ENCODE data around the gene NCOA6. TPM values are rescaled to one million over a fixed set of nuclear protein-coding genes. Genes with fewer than 3 reads are reported as not detected.
A peak's percentile ranks its signal among the peaks of the same experiment; 100 is the strongest.
"Not testable (repeated sequence)": the region's sequence is repeated elsewhere in the genome, so short reads cannot be mapped to it uniquely, and the experiment has no call there.

The NCOA6 gene
- total RNA-seq, 1 donor = 10.0 TPM

- no peak for DNase-seq (ENCODE audit: low read depth in 2 of 3, low spot score in 2 of 3)
Measured at GRCh38 chr20:34729416-34729815, 96.0 kb downstream of the NCOA6 start.

GRCh38 chr20:34724172-34724571, 101.3 kb downstream of the NCOA6 start:
- no peak for DNase-seq (ENCODE audit: low read depth in 2 of 3, low spot score in 2 of 3)

GRCh38 chr20:34722560-34722959, 102.9 kb downstream of the NCOA6 start:
- DNase-seq (ENCODE audit: low read depth in 2 of 3, low spot score in 2 of 3) = not testable (repeated sequence)

- DNase-seq (ENCODE audit: low read depth in 2 of 3, low spot score in 2 of 3) = no peak
Measured at GRCh38 chr20:34720266-34720665, 105.2 kb downstream of the NCOA6 start.

GRCh38 chr20:34719242-34720017, 106.0 kb downstream of the NCOA6 start:
- not testable (repeated sequence) for DNase-seq (ENCODE audit: low read depth in 2 of 3, low spot score in 2 of 3)

- no peak for DNase-seq (ENCODE audit: low read depth in 2 of 3, low spot score in 2 of 3)
Measured at GRCh38 chr20:34717230-34718095, 108.0 kb downstream of the NCOA6 start.

- no peak for DNase-seq (ENCODE audit: low read depth in 2 of 3, low spot score in 2 of 3)
Measured at GRCh38 chr20:34716921-34717229, 108.6 kb downstream of the NCOA6 start.

- DNase-seq (ENCODE audit: low read depth in 2 of 3, low spot score in 2 of 3) = no peak
Measured at GRCh38 chr20:34715384-34715783, 110.1 kb downstream of the NCOA6 start.

- DNase-seq (ENCODE audit: low read depth in 2 of 3, low spot score in 2 of 3) = not testable (repeated sequence)
Measured at GRCh38 chr20:34713944-34714515, 111.4 kb downstream of the NCOA6 start.

- DNase-seq (ENCODE audit: low read depth in 2 of 3, low spot score in 2 of 3) = peak in 2 of 3 donors; percentile 75 to 82
Measured at GRCh38 chr20:34713194-34713943, 112.1 kb downstream of the NCOA6 start.

- no peak for DNase-seq (ENCODE audit: low read depth in 2 of 3, low spot score in 2 of 3)
Measured at GRCh38 chr20:34712525-34713192, 112.8 kb downstream of the NCOA6 start.

- DNase-seq (ENCODE audit: low read depth in 2 of 3, low spot score in 2 of 3) = no peak
Measured at GRCh38 chr20:34711813-34712430, 113.5 kb downstream of the NCOA6 start.

GRCh38 chr20:34710861-34711574, 114.4 kb downstream of the NCOA6 start:
- no peak for DNase-seq (ENCODE audit: low read depth in 2 of 3, low spot score in 2 of 3)

- DNase-seq (ENCODE audit: low read depth in 2 of 3, low spot score in 2 of 3) = no peak
Measured at GRCh38 chr20:34710568-34710839, 114.9 kb downstream of the NCOA6 start.

GRCh38 chr20:34709831-34710567, 115.5 kb downstream of the NCOA6 start:
- DNase-seq (ENCODE audit: low read depth in 2 of 3, low spot score in 2 of 3) = peak; percentile 41 to 84 (median 83)

GRCh38 chr20:34709044-34709830, 116.2 kb downstream of the NCOA6 start:
- peak; percentile 69 to 87 (median 80) for DNase-seq (ENCODE audit: low read depth in 2 of 3, low spot score in 2 of 3)

GRCh38 chr20:34708621-34709043, 116.8 kb downstream of the NCOA6 start:
- peak in 2 of 3 donors; percentile 66 to 70 for DNase-seq (ENCODE audit: low read depth in 2 of 3, low spot score in 2 of 3)

Measured in hematopoietic multipotent progenitor cell (in vitro differentiated cells).